Measurements from ENCODE around the gene NUP210L. TPM values are rescaled to one million over a fixed set of nuclear protein-coding genes. Genes with fewer than 3 reads are reported as not detected.
A peak's percentile ranks its signal among the peaks of the same experiment; 100 is the strongest.

Gene NUP210L
- total RNA-seq, 1 experiment from 2014 or later = not detected

DNA sequence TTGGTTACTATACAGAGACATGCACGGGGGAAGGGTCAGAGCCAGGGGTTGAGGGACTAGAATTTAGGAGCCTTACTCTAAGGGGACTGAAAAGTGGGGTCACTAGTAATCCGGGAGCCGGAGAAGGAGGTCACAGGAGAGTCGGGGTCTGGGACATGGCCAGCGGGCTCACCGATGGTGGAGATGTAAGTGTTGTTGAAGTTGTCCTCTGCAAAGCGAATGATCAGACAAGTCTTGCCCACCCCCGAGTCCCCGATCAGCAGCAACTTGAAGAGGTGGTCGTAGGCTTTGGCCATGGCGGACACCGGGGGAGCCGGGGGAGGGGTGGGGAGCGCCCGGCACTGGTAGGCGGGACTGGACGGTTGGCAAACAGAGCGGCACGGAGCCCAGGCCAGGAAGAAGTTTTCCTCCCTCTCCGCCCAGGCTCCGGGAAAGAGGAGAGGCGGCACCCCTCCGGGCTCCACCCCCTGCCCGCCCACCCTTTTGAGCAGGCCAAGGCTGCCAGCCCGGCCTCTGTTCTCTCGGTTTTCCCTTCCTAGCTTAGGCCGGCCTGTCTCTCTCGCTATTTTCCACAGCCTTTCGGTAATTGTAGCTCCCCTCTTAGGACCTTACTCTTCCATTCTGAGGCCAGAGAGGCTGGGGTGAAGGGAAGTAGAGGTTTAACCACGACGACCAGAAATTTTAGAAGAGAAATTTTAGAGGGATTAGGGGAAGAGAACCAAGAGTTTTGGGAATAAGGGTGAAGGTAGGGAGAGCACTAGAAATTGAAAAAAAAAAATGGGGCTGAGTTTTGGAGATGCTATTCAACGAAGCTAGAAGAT lies 168.7 kb downstream of the NUP210L start, which contains the start of gene RAB13:
Gene RAB13, minus strand, starts transcription at position 399 of the 821 bp plus-strand sequence. Its CDS starts 103 bp downstream, at position 296.
- 0 out of 2 replicates have a peak within 1 kb of the TSS, but pooled peaks have one; percentile 36 for H3K27ac ChIP-seq
- H3K9me3 ChIP-seq (ENCODE audit: insufficient read depth, low read depth) = no peaks in the 10 kb centered on the region
- H3K79me2 ChIP-seq (ENCODE audit: low read depth) = peaks cover 9% of the 10 kb centered on the region
- peaks cover 14% of the 10 kb centered on the region; the same call in 1 of the 2 replicates for H3F3A ChIP-seq (ENCODE audit: insufficient read depth, low read depth)
- ChIA-PET POLR2A (ENCODE audit: unreplicated experiment) (interaction anchor here (0.5 kb wide), 3 partner anchors 19 to 300 kb away, joined by 4 to 11 read pairs (median 5); no protein-coding TSS in a partner anchor), CTCF (interaction anchor here (0.6 to 1.4 kb wide), 5 partner anchors 23 to 201 kb away, joined by 3 to 8 read pairs (median 4); partner anchors contain the start of gene SLC39A1)
- H3K9me2 ChIP-seq (ENCODE audit: insufficient read depth) = no peaks in the 10 kb centered on the region
- peak within 1 kb of the TSS; percentile 96 for H3K4me2 ChIP-seq
- peaks cover 15% of the 10 kb centered on the region for H3K4me1 ChIP-seq (replicated peaks; ENCODE audit: insufficient read depth)
- H3K27me3 ChIP-seq (ENCODE audit: insufficient read depth, low read depth) = no peaks in the 10 kb centered on the region
- H3K4me3 ChIP-seq = peak within 1 kb of the TSS; percentile 72
- TF ChIP-seq EZH2 (IDR thresholded peaks at IDR 0.05; ENCODE audit: low read depth) (no peak), CTCF (conservative IDR thresholded peaks at IDR 0.05) (no peak)
- no peaks in the 10 kb centered on the region for H4K20me1 ChIP-seq (ENCODE audit: insufficient read depth)
- intact Hi-C loops (cut with micrococcal nuclease; ENCODE audit: unreplicated experiment) = loop anchor here (1.0 to 5.0 kb wide), 10 partner anchors 19 to 634 kb away; partner anchors contain the start of genes CREB3L4, ILF2, S100A2 and SLC27A3
- H3K36me3 ChIP-seq (ENCODE audit: low read depth) = peaks cover 2% of the 10 kb centered on the region; the same call in 1 of the 2 replicates
- peak within 1 kb of the TSS; percentile 93 for H2AFZ ChIP-seq
- no TSS peak for BruUV-seq (replicated peaks)
- peak; percentile 66 to 76 for DNase-seq

GRCh38 chr1:153985341-153985912 lies 169.4 kb downstream of the NUP210L start:
- Histone ChIP-seq H3K9me2 (ENCODE audit: insufficient read depth) (no peaks in the 10 kb centered on the region), H3F3A (ENCODE audit: insufficient read depth, low read depth) (peaks cover 12% of the 10 kb centered on the region; the same call in 1 of the 2 replicates), H3K4me1 (replicated peaks; ENCODE audit: insufficient read depth) (peaks cover 15% of the 10 kb centered on the region), H4K20me1 (ENCODE audit: insufficient read depth) (no peaks in the 10 kb centered on the region), H3K4me2 (peak overlapping the region; percentile 96), H3K79me2 (ENCODE audit: low read depth) (0 out of 2 replicates have a peak, but pooled peaks cover 3% of the 10 kb centered on the region), H3K4me3 (peak overlapping the region; percentile 72), H2AFZ (peak overlapping the region; percentile 93), H3K27ac (no peak overlapping the region), H3K36me3 (ENCODE audit: low read depth) (no peaks in the 10 kb centered on the region), H3K27me3 (ENCODE audit: insufficient read depth, low read depth) (no peaks in the 10 kb centered on the region), H3K9me3 (ENCODE audit: insufficient read depth, low read depth) (no peaks in the 10 kb centered on the region)
- no peak for TF ChIP-seq CTCF (conservative IDR thresholded peaks at IDR 0.05)
- TF ChIP-seq EZH2 (IDR thresholded peaks at IDR 0.05; ENCODE audit: low read depth) = no peak
- TSS peak; percentile 12 for BruUV-seq (replicated peaks)
- DNase-seq = peak in 1 of 2 experiments; percentile 8
- CTCF ChIA-PET = no interaction called here
- intact Hi-C loops (cut with micrococcal nuclease; ENCODE audit: unreplicated experiment) = loop anchor here (5.0 kb wide), 4 partner anchors 208 to 473 kb away; partner anchors contain the start of genes ILF2, S100A2 and SLC27A3
- POLR2A ChIA-PET (ENCODE audit: unreplicated experiment) = interaction anchor here (0.5 kb wide), 2 partner anchors 18 to 301 kb away, joined by 4 to 5 read pairs; no protein-coding TSS in a partner anchor
